ENCODE results near the gene STARD3. TPM values are rescaled to one million over a fixed set of nuclear protein-coding genes. Genes with fewer than 3 reads are reported as not detected.

The STARD3 gene
- total and polyA plus RNA-seq, 2 donors (not counting 3 experiments of a cell fraction or from before 2014, with no cell fraction given): 51.0 to 75.7 TPM

GRCh38 chr17:39591958-39592954 is 44.7 kb upstream of the STARD3 start:
- DNase-seq (ENCODE audit: low read depth, low spot score): peak; percentile 34
- no peaks in the 10 kb centered on the region for H3K4me1 ChIP-seq (ENCODE audit: control insufficient read depth, extremely low read depth, insufficient read depth, low read length)
- H3K4me2 ChIP-seq (ENCODE audit: insufficient read depth, low read length): no peak overlapping the region
- H3K9me3 ChIP-seq (replicated peaks; ENCODE audit: control insufficient read depth, insufficient read depth, low read length): no peaks in the 10 kb centered on the region
- no peak overlapping the region for H2AFZ ChIP-seq (ENCODE audit: low read depth, low read length)
- peak; percentile 12 for FAIRE-seq
- H4K20me1 ChIP-seq (replicated peaks; ENCODE audit: control insufficient read depth, extremely low read depth, insufficient read depth, low read length): no peaks in the 10 kb centered on the region
- POLR2A ChIA-PET: no interaction called here
- BruUV-seq (replicated peaks): no TSS peak
- no peak overlapping the region for H3K27ac ChIP-seq (ENCODE audit: insufficient read depth, low read depth, low read length)
- CTCF ChIA-PET: interaction anchor here (1.0 kb wide), 1 partner anchor 29 kb away, joined by 3 read pairs; no protein-coding TSS in a partner anchor
- no peak overlapping the region for H3K4me3 ChIP-seq (replicated peaks in 1 of 3; ENCODE audit: insufficient read depth in 1 of 3, low read depth in 1 of 3, low read length in 3 of 3)
- H3K9me1 ChIP-seq (replicated peaks; ENCODE audit: control insufficient read depth, extremely low read depth, insufficient read depth, low read length): no peaks in the 10 kb centered on the region
- no peak overlapping the region for H3K9ac ChIP-seq (replicated peaks; ENCODE audit: extremely low read depth, insufficient read depth, low read length)
- intact Hi-C loops (cut with micrococcal nuclease) (no loop called here), dilution Hi-C loops (cut with MboI; ENCODE audit: extremely low pct_ligation_motif_present, low sequenced_read_pairs) (no loop called here)
- TF ChIP-seq MAX (IDR thresholded peaks at IDR 0.05; ENCODE audit: insufficient read depth, insufficient read length) (no peak), POLR2AphosphoS5 (IDR thresholded peaks at IDR 0.05; ENCODE audit: insufficient read depth, low read depth, low read length) (no peak), EZH2 (IDR thresholded peaks at IDR 0.05; ENCODE audit: borderline replicate concordance, low read depth, low read length, severe bottlenecking) (no peak), CTCF (IDR thresholded peaks at IDR 0.05; ENCODE audit: extremely low read depth in 1 of 2, insufficient read depth in 1 of 2, low read depth in 1 of 2, low read length in 2 of 2) (no peak), FOS (IDR thresholded peaks at IDR 0.05; ENCODE audit: borderline replicate concordance, insufficient read depth, low read length) (no peak), MYC (IDR thresholded peaks at IDR 0.05; ENCODE audit: low read depth, low read length) (no peak), POLR2A (IDR thresholded peaks at IDR 0.05; ENCODE audit: low read depth, low read length) (no peak), GATA2 (IDR thresholded peaks at IDR 0.05; ENCODE audit: insufficient read depth, insufficient read length, low read depth, low read length) (no peak), JUN (IDR thresholded peaks at IDR 0.05; ENCODE audit: borderline replicate concordance, insufficient read depth, insufficient read length, low read depth) (no peak)
- H3K36me3 ChIP-seq (ENCODE audit: control insufficient read depth in 2 of 2, extremely low read depth in 1 of 2, insufficient read depth in 2 of 2, low read length in 2 of 2): no peaks in the 10 kb centered on the region
- no peaks in the 10 kb centered on the region for H3K79me2 ChIP-seq (ENCODE audit: control insufficient read depth, insufficient read depth, low read length)
- H3K27me3 ChIP-seq (ENCODE audit: control insufficient read depth in 2 of 2, insufficient read depth in 2 of 2, low read length in 2 of 2): peaks cover 25 to 30% of the 10 kb centered on the region in 2 experiments

Measured in endothelial cell of umbilical vein (primary cell).